ENCODE results near the gene NTN1. TPM values are rescaled to one million over a fixed set of nuclear protein-coding genes. Genes with fewer than 3 reads are reported as not detected.
"Not testable (repeated sequence)": the region's sequence is repeated elsewhere in the genome, so short reads cannot be mapped to it uniquely, and the experiment has no call there.

The NTN1 gene
- 28.4 TPM for total RNA-seq
- long read RNA-seq, partial matches to known transcripts: 21 of 23 reads
- long read RNA-seq, other reads (novel, unspliced or antisense): 2 of 23 reads

DNA sequence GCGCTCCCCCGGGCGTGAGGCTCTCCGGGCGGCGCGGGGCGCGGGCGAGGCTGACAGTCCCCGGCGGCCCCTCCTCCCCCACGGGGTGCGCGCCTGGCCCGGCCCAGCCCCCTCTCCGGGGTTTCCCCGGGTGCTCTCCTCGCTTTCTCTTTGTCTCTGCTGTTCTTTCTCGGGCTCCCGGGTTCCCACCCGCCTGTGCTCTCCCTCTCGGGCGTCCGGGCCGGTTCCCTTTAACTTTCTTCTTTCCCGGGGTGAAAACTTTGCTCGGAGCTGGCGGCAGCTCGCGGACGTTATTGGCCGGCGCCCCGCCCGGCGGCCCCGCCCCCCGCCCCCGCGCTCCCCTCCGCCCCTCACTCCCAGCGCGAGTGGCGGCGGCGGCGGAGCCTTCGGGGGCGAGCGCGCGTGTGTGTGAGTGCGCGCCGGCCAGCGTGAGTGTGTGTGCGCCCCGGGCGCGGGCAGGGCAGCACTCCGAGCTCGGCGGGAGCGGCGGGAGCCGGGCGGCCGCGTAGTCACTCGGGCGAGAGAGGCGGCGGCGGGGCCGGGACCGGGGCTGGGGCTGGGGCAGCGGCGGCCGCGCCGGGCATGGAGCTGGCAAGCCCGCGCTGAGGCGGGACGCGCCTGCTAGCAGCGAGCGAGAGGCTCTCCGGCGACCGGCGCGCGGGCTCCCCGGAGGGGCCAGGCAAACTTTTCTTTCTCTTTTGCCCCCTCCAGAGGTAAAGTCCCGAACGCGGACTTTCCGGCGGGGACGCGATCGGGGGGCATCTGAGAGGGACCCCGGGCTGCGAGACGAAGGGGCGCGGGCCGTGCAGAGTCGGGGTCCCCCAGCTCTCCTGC lies at the start of gene NTN1:
NTN1 (plus strand) TSS at position 353 of the 834 bp plus-strand sequence. CDS start 864 bp downstream, outside the sequence.
- ATAC-seq: peak; percentile 83
- intact Hi-C loops (cut with micrococcal nuclease): no loop called here

DNA sequence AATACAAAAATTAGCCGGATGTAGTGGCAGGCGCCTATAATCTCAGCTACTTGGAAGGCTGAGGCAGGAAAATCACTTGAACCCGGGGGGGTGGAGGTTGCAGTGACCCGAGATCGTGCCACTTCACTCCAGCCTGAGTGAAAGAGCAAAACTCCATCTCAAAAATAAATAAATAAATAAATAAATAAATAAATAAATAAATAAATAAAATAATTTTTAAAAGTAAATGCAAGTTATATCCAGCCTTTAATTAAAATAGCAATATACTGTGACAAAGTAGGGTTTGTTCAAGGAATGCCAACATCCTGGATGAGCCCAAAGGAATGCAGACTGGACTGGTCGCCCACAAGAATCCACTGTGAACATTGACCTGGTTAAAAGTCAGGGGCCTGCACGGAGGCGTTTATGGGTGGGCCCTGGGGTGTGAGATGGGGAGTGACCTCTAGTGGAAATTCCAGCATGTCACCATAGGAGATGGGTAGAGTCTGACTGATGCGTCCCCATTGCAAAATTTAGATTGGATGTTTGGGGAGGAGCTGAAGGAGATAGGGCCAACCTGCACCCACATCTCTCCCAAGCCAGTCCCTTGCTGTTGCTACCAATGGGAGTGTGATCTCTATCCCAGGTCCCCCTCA lies 46.1 kb upstream of the NTN1 start:
- intact Hi-C loops (cut with micrococcal nuclease): no loop called here

More for the DNA sequence above, at the start of gene NTN1:
- peak; percentile 79 for DNase-seq

DNA sequence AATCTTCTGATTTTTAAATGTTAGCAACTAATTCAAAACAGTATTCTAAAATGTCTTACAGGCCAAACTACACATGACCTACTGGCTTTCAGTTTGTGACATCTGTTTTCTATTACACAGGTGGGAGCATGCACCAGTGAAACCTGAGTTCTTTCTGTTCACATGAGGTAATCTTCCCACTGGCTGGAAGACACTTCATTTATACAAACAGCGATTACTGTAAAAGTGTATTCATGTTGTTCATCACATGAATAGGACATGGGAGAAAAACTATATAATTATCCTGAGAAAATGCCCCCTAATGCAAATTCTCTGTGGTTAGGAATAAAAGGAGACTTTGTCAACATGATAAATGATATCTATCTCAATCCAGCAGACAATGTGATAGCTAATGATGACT lies 44.7 kb upstream of the NTN1 start:
- ATAC-seq: no peak
- DNase-seq: no peak
- intact Hi-C loops (cut with micrococcal nuclease): no loop called here

More for the DNA sequence above, 46.1 kb upstream of the NTN1 start:
- no peak for DNase-seq
- no peak for ATAC-seq

DNA sequence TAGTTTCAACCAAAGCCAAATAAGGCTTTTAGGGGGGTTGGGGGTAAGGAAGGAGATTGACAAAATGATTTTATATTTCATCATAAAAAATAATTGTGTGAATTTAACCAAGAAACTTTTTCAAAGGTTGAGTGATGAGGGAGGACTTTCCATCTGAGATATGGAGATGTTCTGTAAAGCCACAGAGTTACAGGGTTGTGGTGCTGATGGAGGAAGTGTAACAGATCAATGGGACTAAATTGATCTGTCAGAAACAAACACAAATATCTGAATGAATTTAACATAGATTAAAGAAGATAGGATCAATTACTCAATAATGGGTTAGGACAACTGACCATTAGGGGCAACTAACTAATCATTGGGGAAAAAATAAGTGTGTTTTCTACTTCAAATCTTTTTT lies 41.6 kb upstream of the NTN1 start:
- intact Hi-C loops (cut with micrococcal nuclease): no loop called here
- ATAC-seq: no peak
- DNase-seq: no peak

DNA sequence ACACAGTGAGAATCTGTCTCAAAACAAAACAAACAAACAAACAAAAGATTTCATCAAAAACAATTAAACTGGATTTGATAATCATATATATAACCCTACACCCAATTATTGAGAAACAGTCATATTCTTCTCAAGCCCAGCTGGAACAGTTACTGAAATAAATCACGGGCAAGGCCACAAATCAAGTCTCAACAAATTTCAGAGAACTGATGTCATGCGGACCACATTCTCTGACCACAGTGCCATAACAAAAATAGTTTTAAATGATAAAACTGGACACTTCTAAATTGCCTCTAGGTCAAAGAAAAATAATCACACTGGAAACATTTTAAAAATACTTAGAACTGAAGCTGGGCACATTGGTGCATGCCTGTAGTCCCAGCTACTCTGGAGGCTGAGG lies 39.9 kb upstream of the NTN1 start:
- no peak for ATAC-seq
- DNase-seq: no peak
- intact Hi-C loops (cut with micrococcal nuclease): no loop called here

DNA sequence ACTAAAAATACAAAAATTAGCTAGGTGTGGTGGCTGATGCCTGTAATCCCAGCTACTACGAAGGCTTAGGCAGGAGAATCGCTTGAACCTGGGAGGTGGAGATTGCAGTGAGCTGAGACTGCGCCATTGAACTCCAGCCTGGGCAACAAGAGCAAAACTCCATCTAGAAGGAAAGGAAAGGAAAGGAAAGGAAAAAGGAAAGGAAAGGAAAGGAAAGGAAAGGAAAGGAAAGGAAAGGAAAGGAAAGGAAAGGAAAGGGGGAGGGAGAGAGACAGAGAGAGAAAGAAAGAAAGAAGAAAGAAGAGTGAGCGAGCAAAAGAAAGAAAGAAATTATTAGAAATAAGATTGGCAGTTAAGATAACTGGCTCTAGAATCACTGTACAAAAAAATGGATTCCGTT lies 37.1 kb upstream of the NTN1 start:
- DNase-seq; intact Hi-C loops (cut with micrococcal nuclease); ATAC-seq: not testable (repeated sequence)

DNA sequence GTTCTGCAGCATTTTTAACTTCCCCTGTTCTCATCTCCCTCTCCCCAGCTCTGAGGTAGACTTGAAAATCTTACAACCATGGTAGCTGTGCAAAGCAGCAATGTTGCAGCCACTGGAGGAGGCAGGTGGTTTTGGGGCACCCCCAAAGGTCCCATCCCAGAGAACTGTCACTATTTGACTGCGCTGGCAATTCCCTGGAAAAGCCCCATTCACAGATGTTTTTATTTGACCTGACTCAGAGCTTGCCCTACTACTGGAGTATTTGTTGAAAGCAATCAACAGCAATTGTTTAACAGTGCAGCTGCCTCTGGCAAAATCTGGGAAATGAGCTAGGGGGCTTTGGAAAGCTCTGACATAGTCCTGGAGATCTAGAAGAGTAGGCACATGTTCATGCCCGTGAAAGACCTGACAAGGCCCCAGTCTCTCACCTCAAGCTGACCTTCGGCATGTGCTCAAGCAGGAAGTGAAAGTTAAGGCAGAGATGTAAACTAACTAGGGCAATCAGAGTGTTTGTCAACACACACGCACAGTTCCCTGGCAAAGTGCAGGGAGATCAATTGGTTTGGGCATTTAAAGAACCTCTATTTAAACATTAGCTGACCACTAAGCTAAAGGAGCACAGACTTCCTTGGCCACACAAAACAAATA lies 36.1 kb upstream of the NTN1 start:
- ATAC-seq (no peak), DNase-seq (no peak)
- intact Hi-C loops (cut with micrococcal nuclease): no loop called here

DNA sequence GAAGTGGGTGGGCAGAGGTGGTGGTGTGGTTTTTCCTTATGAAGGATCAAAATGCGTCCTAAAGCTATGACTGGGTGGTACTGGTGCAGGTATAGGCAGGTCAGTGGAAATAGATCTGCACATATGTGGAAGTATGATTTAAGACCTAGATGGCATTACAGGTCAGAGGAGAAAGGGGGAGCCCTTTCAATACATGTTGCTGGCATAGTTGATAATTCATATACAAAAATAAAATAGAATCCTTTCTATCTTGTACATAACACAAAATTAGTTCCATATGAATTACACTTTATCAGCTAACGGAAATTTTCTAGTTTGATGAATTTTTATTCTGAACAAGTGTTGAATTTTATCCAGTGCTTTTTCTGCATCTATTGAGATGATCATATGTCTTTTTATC lies 35.0 kb upstream of the NTN1 start:
- no peak for ATAC-seq
- intact Hi-C loops (cut with micrococcal nuclease): no loop called here
- DNase-seq: no peak

DNA sequence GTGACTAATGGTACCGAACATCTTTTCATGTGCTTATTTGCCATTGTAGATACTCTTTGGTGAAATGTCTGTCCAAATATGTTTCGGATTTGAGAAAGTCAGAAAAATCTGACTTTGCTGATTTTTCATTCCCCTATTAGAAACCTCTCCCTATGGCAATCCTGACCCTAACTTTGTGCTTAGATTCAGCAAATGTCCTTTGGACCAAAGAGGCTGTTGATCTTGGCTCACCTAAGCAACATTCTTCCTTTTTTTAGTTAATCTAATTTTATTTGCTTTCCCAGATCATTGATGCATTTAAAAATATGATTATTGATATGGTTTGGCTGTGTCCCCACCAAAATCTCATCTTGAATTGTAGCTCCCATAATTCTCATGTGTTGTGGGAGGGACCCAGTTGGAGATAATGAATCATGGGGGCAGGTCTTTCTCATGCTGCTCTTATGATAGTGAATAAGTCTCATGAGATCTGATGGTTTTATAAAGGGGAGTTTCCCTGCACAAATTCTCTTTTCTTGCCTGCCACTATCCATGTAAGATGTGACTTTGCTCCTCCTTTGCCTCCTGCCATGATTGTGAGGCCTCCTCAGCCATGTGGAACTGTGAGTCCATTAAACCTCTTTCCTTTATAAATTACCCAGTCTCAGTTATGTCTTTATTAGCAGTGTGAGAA lies 32.9 kb upstream of the NTN1 start:
- ATAC-seq; intact Hi-C loops (cut with micrococcal nuclease); DNase-seq: not testable (repeated sequence)

DNA sequence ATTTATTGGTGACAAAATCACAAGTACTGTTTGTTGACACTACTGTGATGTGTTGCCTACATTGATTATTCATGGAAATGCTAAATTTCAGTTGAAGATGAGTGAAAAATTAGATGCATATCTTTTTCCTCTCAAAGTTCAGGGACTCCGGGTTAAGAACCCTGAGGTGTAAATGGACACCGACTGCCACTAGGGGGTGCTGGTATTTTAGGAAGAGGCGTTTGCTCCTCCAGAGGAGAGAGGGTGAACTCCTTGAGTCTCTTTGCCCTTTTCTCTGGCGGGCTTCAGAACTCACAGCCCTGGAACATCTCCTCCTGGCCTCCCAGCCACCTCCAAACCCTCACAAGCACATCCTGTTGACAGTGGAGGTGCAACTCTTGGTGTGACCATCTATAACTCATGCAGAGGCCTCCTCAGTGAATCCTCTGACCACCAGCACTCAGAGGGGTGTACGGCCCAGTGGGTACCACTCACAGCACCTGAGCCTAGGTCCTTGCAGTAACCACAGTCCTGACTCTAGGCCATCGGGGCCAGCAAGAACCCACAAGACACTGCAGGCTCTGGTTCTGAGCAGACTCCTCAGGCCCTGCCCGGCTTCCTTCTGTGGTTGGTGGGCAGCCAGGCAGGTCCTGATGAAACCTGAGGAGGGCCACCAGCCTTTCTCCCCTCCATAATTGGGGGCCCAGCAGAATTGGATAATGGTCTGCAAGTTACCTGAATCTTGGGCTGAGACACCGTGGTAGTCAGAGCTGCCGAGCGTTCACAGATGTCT lies 29.6 kb upstream of the NTN1 start:
- ATAC-seq: peak; percentile 74
- DNase-seq: peak; percentile 43
- intact Hi-C loops (cut with micrococcal nuclease): loop anchor here (5.0 to 10.0 kb wide), 2 partner anchors 303 to 536 kb away; no protein-coding TSS in a partner anchor

DNA sequence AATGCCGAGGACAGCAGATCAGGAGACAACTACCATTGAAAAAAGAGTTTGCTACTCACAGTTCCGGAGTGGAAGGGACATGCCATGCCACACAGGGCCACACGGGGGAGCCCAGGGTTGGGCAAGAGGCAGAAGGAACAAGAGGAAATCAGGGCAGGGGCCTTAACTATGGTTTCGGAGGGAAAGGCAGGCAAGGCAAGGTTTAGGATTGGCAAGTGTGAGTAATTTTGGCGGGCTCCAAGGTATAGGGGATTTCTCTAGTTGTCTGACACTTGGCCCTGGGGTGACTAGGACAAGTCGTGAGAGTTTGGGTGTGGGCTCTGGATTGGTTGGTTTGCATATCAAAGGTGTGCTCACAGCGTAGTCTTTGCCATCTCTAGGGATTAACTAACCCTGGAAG lies 27.0 kb upstream of the NTN1 start:
- ATAC-seq: peak; percentile 73
- intact Hi-C loops (cut with micrococcal nuclease): loop anchor here (5.0 to 10.0 kb wide), 2 partner anchors 300 to 533 kb away; no protein-coding TSS in a partner anchor
- DNase-seq: peak; percentile 84

DNA sequence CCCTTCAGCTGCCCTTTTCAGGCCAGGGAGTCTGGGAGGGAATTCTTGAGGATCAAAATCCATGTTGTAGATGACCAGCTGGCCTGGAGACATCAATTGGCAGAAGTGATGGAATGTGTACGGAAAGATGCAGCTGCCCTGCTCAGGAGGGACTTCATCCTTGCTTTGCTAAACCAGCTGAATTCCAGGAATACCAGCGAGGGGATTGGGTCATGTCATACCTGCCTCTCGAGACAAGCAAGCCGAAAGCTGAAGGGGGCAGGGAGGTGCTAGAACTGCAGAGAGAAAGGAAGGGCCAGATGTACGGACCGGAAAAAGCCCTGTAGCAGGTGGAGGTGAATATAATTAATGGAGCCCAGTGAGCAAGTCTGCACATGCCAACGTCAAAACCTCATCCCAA lies 25.6 kb upstream of the NTN1 start:
- intact Hi-C loops (cut with micrococcal nuclease): loop anchor here (10.0 kb wide), 1 partner anchor 299 kb away; no protein-coding TSS in a partner anchor
- DNase-seq: no peak
- no peak for ATAC-seq

DNA sequence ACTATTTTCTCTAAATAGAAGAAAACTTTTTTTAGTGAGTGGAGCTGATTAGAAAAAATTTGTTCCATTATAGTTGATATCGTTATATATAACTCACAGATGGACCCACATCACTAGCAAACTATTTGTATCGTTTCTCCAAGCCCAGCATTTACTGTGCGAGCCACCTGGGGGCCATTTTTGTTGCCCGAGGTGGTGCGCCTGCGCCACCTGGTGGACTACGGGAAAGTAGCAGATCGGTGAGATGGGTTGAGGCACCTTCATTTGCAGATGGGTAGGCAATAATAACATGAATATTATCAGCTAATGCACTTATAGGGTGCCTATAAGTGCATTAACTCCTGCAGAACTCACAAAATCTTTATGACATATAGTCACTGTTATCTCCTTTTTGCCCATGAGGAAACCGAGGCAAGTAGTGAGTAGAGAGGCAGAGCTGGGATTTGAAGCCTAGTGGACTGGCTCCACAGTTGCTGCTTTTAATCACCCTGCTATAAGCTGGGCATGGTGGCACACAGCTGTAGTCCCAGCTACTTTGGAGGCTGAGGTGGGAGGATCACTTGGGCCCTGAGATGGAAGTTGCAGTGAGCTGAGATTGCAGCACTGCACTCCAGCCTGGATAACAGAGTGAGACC lies 23.2 kb upstream of the NTN1 start:
- DNase-seq (peak; percentile 68), ATAC-seq (peak; percentile 51)
- intact Hi-C loops (cut with micrococcal nuclease): loop anchor here (10.0 kb wide), 1 partner anchor 297 kb away; no protein-coding TSS in a partner anchor

DNA sequence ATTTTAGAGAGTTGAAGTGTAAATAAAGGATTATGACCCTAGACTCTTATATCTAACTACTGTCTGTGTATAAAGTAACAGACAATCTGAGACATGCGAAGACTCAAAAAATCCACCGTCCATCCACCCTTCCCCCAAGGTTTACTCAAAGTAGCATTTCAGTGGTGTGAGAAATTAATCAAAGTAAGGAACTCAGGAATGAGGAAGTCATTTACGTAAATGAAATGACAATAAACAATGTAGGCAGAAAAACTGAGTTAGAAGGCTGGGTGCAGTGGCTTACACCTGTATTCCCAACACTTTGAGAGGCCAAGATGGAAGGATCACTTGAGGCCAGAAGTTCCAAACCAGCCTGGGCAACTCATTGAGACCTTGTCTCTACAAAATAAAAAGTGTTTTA lies 19.8 kb upstream of the NTN1 start:
- ATAC-seq (no peak), DNase-seq (no peak)

DNA sequence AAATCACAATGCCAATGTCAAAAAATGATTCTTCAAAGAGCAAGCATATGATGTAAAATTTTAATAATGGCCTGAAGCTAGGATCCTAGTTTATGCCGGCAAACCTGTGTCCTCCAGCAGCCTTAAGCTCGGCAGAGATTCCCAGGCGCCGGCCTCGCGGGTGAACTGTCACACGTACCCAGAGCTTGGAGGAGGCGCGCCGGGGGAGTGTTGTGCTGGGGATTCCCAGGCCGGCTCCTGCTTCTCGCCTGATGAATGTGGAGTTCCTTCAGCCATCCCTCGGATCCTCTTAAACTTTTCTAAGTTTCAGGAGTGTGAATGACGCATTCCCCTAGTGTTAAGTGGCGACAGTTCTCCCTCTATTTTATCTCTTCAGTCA lies 19.1 kb upstream of the NTN1 start:
- intact Hi-C loops (cut with micrococcal nuclease): no loop called here
- no peak for DNase-seq
- ATAC-seq: no peak

More for the DNA sequence above, 19.8 kb upstream of the NTN1 start:
- intact Hi-C loops (cut with micrococcal nuclease): no loop called here

DNA sequence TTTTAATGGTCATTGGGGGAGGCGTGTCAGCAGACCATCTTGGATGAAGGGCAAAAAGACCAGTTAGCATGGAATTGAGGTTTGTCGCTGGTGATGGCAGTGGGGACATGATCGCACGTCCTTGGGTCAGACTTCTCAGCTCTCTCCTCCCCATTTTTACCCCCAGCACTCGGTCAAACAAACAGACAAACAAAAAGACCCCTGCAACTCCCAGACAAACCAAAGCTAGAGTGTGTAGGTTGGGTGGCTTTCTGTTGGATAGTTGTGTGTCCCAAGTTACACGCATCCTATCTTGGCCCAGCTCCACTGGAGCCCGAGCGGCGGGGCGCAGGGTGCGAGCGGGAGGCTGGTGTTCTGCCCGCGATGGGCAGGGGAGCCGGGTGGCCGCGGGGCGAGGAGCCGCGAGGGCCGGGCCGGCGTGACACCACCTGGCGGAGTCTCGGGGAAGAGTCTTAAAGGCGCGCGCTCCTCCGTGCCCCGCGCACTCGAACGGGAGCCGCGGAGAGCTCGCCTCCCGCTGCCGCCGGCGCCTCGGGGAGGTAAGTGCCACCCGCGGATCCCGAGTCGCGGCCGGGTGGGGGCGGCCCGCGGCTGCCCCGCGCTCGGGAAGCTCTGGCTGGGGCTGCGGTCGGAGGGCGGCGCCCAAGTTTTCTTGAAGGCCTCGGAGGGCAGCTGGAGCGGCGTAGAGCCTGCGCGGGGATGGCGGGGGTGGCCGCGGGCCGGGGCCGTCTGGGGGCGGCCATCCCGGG lies 18.5 kb upstream of the NTN1 start:
- ATAC-seq (peak; percentile 79), DNase-seq (peak; percentile 53)
- intact Hi-C loops (cut with micrococcal nuclease): no loop called here
